ENCODE results near the gene SH3BP2.

SH3BP2 gene

DNA sequence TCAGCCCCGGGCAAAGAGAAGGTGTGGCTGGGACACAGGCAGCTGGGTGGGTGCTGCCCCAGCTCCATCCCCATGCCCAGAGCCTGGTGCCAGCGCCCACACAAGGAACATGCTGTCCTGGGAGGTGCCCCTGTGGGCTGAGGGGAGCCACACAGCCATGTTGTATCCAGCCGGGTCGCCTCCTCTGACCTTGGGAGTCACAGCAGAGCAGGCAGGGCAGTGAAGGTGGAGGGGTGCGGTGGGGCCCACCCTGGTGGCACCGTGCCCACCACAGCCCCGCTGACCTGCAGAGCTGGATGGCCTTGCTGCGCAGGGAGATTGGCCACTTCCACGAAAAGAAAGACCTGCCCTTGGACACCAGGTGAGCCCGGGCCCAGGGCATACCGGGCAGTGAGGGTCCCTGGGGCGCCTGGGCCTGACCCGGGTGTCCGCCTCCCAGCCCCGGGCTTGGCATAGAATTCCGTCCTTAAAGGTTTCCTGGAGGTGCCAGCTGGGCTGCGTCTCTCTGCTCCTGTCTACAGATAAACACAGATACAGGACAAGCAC, 32.0 kb downstream of the SH3BP2 start:
- Histone ChIP-seq H3K4me1 (ENCODE audit: control insufficient read depth, insufficient read depth, low read length, poor library complexity, severe bottlenecking) (peaks cover 5% of the 10 kb centered on the region), H3K36me3 (ENCODE audit: control insufficient read depth, insufficient read depth, low read length) (peaks cover 71% of the 10 kb centered on the region), H3K9me3 (ENCODE audit: control insufficient read depth, low read length) (no peaks in the 10 kb centered on the region), H3K4me3 (ENCODE audit: extremely low read depth, insufficient read depth, low read length, poor library complexity, severe bottlenecking) (no peak overlapping the region), H3K27ac (ENCODE audit: low read depth, low read length, severe bottlenecking) (no peak overlapping the region)
- 93 to 94% methylated on average over 16 to 17 of the region's 17 CpGs for WGBS, 2 experiments (ENCODE audit: insufficient coverage in 2 of 2)

DNA sequence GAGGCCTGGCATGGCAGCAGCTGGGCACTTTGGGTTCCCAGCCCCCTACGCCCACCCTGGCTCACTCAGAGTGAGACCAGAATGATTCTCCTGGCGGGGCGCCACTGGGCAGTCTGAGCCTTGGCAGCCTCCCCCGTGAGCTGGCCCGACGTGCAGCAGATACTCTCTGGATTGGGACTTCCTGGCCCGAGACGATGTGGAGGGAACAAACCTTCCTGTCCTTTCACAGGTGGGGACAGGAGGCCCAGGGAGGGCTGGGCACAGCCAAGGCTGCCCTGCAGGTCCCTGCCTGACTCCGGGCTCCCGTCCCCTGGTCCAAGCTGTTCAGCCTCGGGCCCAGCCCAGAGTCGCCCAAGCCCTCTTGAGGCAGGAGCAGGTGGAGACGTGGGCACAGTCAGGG, 32.9 kb downstream of the SH3BP2 start:
- 89 to 98% methylated on average over 13 of the region's 13 CpGs for WGBS, 2 experiments (ENCODE audit: insufficient coverage in 2 of 2)
- Histone ChIP-seq H3K9me3 (ENCODE audit: control insufficient read depth, low read length) (no peaks in the 10 kb centered on the region), H3K27ac (ENCODE audit: low read depth, low read length, severe bottlenecking) (no peak overlapping the region), H3K4me3 (ENCODE audit: extremely low read depth, insufficient read depth, low read length, poor library complexity, severe bottlenecking) (no peak overlapping the region), H3K36me3 (ENCODE audit: control insufficient read depth, insufficient read depth, low read length) (peaks cover 75% of the 10 kb centered on the region), H3K4me1 (ENCODE audit: control insufficient read depth, insufficient read depth, low read length, poor library complexity, severe bottlenecking) (peaks cover 8% of the 10 kb centered on the region)

DNA sequence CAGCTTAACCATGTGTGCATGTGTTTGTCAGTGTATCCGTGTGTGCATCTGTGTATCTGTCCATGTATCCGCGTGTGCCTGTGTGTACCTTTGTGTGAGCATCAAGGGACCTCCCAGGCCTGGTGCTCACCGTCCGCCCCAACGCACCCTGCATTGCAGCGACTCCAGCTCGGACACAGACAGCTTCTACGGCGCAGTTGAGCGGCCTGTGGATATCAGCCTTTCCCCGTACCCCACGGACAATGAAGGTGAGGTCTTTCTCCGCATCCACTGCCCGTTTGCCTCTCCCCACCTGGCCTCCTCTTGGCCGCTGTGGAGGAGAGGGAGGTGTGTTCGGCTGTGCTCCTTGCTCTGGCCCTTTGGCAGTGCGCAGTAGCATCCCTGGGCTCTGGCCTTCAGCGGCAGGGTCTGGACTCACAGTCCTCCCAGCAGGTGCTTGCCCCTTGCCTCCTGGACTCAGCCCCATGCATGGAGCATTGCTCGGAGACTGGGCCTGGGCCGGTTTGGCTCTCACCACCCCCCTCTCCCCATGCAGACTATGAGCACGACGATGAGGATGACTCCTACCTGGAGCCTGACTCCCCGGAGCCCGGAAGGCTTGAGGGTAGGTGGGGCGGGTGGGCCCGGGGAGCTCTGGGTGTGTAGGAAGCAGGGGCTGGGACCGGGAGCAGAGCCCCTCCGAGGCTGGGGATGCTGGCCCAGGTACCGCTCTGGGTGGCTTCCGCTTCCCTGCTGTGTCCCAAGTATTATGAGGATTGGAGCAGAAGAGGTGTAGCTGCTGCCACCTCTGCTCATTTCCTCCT, 34.4 kb downstream of the SH3BP2 start:
- WGBS, 2 experiments (ENCODE audit: insufficient coverage in 2 of 2), result 96 to 97% methylated on average over 15 to 28 of the region's 31 CpGs
- Histone ChIP-seq H3K36me3 (ENCODE audit: control insufficient read depth, insufficient read depth, low read length) (peaks cover 84% of the 10 kb centered on the region), H3K27ac (ENCODE audit: low read depth, low read length, severe bottlenecking) (no peak overlapping the region), H3K4me3 (ENCODE audit: extremely low read depth, insufficient read depth, low read length, poor library complexity, severe bottlenecking) (no peak overlapping the region), H3K9me3 (ENCODE audit: control insufficient read depth, low read length) (no peaks in the 10 kb centered on the region), H3K4me1 (ENCODE audit: control insufficient read depth, insufficient read depth, low read length, poor library complexity, severe bottlenecking) (peaks cover 8% of the 10 kb centered on the region)

DNA sequence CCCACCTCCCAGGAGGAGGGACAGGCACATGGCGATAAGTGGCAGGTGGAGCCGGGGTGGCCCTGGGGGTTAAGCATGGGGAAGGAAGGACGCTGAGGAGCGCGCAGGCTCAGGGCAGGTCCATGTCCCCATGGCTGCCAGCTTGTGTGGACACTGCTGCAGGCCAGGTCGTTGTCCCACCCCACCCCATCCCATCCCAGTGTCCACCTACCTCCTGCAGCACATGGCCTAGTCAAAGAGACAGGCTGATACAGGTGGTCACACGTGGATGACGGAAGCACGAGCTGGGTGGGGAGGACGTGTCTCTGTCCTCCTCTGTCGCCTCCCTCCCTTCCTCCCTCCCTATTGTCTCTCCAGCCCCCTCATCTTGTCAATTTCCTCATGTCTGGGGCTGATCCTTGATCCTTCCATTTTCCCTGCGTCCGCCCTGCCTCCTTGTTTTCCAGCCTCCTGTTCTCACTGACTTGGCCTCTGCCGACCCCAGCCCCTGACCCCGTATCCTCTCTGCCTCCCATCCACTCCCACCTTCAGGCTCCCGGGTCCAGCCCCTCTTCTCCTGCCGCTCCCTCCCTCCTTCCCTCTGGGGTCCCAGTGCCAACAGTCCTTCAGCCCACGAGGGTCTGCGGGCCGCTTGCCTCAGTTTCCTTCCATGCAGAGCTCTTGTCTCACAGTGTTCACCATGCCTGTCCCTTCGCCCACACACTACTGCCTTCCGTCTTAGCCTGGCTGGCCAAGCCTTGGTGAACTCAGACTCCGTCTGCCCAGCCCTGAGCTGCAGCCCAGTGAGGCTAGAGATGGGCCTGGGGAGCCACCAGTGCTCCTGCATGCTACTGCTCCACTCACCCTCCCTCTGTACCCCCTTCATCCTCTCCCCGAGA, 35.2 kb downstream of the SH3BP2 start:
- Histone ChIP-seq H3K9me3 (ENCODE audit: control insufficient read depth, low read length) (no peaks in the 10 kb centered on the region), H3K36me3 (ENCODE audit: control insufficient read depth, insufficient read depth, low read length) (peaks cover 84% of the 10 kb centered on the region), H3K4me3 (ENCODE audit: extremely low read depth, insufficient read depth, low read length, poor library complexity, severe bottlenecking) (no peak overlapping the region), H3K4me1 (ENCODE audit: control insufficient read depth, insufficient read depth, low read length, poor library complexity, severe bottlenecking) (peaks cover 8% of the 10 kb centered on the region), H3K27ac (ENCODE audit: low read depth, low read length, severe bottlenecking) (no peak overlapping the region)
- WGBS, 2 experiments (ENCODE audit: insufficient coverage in 2 of 2), result 90 to 92% methylated on average over 19 of the region's 24 CpGs

DNA sequence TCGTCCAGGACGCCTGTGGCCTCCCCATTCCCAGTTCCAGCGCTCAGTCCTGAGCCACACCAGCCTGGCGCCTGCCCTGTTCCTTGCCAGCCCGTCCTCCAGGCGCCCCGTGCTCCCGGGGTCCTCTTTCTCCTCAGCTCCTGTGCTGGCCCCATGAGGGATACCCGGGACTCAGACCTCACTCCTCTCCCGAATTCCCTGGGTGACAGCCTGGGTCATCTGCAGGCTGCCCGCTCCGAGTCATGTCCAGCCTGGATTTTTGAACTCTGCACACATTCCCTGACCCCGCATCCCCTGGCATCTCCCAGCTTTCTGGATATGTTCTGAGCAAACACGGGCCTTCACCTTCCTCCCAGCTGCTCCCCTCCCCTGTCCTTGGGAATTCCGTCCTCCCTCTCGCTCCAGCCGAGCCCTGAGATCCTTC, 35.9 kb downstream of the SH3BP2 start:
- peaks cover 84% of the 10 kb centered on the region for H3K36me3 ChIP-seq (ENCODE audit: control insufficient read depth, insufficient read depth, low read length)
- H3K9me3 ChIP-seq (ENCODE audit: control insufficient read depth, low read length), result no peaks in the 10 kb centered on the region
- WGBS, 2 experiments (ENCODE audit: insufficient coverage in 2 of 2), result 95 to 96% methylated on average over 13 to 17 of the region's 17 CpGs
- H3K4me3 ChIP-seq (ENCODE audit: extremely low read depth, insufficient read depth, low read length, poor library complexity, severe bottlenecking), result no peak overlapping the region
- peaks cover 8% of the 10 kb centered on the region for H3K4me1 ChIP-seq (ENCODE audit: control insufficient read depth, insufficient read depth, low read length, poor library complexity, severe bottlenecking)
- H3K27ac ChIP-seq (ENCODE audit: low read depth, low read length, severe bottlenecking), result no peak overlapping the region

DNA sequence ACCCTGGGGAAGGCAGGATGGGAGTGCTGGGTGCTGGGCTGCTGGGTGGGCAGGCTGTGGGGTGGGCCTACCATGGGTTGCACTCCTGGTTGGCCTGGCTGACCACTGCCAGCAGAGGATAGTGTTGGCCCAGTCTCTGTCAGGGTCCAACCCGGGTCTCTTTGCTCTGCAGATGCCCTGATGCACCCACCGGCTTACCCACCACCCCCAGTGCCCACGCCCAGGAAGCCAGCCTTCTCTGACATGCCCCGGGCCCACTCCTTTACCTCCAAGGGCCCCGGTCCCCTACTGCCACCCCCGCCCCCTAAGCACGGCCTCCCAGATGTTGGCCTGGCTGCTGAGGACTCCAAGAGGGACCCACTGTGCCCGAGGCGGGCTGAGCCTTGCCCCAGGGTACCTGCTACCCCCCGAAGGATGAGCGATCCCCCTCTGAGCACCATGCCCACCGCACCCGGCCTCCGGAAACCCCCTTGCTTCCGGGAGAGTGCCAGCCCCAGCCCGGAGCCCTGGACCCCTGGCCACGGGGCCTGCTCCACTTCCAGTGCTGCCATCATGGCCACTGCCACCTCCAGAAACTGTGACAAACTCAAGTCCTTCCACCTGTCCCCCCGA, 36.5 kb downstream of the SH3BP2 start:
- Histone ChIP-seq H3K9me3 (ENCODE audit: control insufficient read depth, low read length) (no peaks in the 10 kb centered on the region), H3K4me1 (ENCODE audit: control insufficient read depth, insufficient read depth, low read length, poor library complexity, severe bottlenecking) (peaks cover 8% of the 10 kb centered on the region), H3K27ac (ENCODE audit: low read depth, low read length, severe bottlenecking) (no peak overlapping the region), H3K36me3 (ENCODE audit: control insufficient read depth, insufficient read depth, low read length) (peaks cover 85% of the 10 kb centered on the region), H3K4me3 (ENCODE audit: extremely low read depth, insufficient read depth, low read length, poor library complexity, severe bottlenecking) (no peak overlapping the region)
- 92 to 97% methylated on average over 5 to 16 of the region's 18 CpGs for WGBS, 2 experiments (ENCODE audit: insufficient coverage in 2 of 2)

DNA sequence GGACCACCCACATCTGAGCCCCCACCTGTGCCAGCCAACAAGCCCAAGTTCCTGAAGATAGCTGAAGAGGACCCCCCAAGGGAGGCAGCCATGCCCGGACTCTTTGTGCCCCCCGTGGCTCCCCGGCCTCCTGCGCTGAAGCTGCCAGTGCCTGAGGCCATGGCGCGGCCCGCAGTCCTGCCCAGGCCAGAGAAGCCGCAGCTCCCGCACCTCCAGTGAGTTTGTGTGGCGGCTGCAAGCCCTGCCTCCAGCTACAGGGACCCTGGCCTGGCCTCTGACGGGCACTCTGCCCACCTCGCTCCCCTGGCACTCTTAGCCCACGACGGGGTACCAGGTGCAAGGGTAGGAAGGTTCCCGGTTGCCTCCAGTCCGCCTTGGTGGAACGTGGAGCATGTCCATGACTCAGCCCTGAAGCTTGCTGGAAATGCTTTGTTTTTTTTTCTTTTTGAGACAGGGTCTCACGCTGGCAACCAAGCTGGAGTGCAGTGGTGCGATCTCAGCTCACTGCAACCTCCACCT, 37.1 kb downstream of the SH3BP2 start:
- H3K4me1 ChIP-seq (ENCODE audit: control insufficient read depth, insufficient read depth, low read length, poor library complexity, severe bottlenecking), result peaks cover 8% of the 10 kb centered on the region
- WGBS, 2 experiments (ENCODE audit: insufficient coverage in 2 of 2), result 93 to 95% methylated on average over 17 of the region's 19 CpGs
- peaks cover 85% of the 10 kb centered on the region for H3K36me3 ChIP-seq (ENCODE audit: control insufficient read depth, insufficient read depth, low read length)

DNA sequence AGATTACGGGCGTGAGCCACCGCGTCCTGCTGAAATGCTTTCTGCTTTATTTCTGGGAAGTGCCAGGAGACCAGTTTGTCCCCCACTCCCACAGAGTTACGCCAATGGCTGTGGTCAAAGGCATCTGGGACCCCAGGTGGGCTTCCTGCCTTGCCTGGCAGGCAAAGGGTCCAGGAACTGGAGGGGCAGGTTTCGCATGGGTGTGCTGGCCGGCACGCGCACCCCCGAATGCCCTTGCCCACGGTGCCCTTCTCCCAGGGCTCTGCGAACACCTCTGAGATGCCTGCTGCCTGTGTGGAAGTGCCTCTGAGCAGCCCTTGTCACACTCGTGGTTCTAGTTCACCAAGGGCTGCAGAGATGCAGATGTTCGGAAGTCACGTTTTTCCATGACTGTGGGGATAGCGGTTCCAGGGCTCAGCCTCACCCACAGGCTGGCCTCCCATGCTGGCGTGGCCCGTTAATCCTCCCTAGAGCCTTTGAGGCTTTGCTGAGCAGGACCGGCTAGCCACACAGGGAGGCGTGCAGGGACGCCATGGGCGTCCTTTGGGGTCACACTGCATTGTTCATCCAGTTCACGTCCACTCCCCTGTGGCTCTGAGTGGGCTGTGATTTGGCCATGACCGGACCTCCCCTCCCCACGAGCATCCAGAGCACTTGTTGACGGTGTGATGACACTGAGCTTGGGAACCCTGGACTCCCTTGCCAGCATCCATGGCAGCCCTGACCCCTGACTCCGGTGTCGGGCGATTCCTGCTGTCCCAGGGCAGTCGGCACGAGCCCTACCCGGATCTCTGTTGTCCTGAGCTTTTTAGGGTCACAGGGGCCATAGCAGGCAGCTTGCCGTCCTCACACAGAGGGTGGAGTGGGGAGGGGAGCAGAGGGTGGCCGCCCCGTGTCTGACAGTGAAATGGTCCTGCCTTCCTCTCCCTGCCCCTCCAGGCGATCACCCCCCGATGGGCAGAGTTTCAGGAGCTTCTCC, 38.0 kb downstream of the SH3BP2 start:
- Histone ChIP-seq H3K4me1 (ENCODE audit: control insufficient read depth, insufficient read depth, low read length, poor library complexity, severe bottlenecking) (peaks cover 8% of the 10 kb centered on the region), H3K27ac (ENCODE audit: low read depth, low read length, severe bottlenecking) (no peak overlapping the region), H3K9me3 (ENCODE audit: control insufficient read depth, low read length) (no peaks in the 10 kb centered on the region), H3K36me3 (ENCODE audit: control insufficient read depth, insufficient read depth, low read length) (peaks cover 84% of the 10 kb centered on the region), H3K4me3 (ENCODE audit: extremely low read depth, insufficient read depth, low read length, poor library complexity, severe bottlenecking) (no peak overlapping the region)
- 96% methylated on average over 29 to 32 of the region's 37 CpGs for WGBS, 2 experiments (ENCODE audit: insufficient coverage in 2 of 2)

More for the DNA sequence above, 37.1 kb downstream of the SH3BP2 start:
- no peaks in the 10 kb centered on the region for H3K9me3 ChIP-seq (ENCODE audit: control insufficient read depth, low read length)
- H3K27ac ChIP-seq (ENCODE audit: low read depth, low read length, severe bottlenecking), result no peak overlapping the region
- no peak overlapping the region for H3K4me3 ChIP-seq (ENCODE audit: extremely low read depth, insufficient read depth, low read length, poor library complexity, severe bottlenecking)

DNA sequence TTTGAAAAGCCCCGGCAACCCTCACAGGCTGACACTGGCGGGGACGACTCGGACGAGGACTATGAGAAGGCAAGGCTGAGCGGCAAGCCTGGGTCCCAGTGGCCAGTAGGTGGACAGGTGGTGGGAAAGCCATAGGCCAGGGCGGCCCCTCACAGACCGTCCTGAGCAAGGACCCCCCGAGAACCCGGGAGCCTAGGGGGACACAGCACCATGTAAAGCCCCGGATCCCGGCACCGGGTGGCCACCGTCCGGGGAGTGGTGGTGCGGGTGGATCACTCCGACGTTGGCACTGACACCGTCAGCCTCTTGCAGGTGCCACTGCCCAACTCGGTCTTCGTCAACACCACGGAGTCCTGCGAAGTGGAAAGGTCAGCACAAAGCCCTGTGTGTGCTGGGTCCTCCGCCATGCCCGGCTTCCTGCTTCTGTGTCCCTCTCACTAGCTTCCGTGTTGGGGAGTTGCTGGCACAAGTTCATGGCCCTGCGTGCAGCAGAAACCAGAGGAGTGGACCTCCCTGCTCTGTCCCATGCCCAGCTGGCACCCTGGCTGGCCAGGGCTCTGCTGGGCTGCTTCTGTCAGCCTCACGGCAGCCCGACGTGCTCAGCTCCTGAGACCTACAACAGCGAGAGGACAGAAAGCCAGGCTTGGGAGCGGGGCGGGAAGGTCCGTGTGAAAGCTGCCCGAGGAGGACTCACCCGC, 38.9 kb downstream of the SH3BP2 start:
- WGBS, 2 experiments (ENCODE audit: insufficient coverage in 2 of 2), result 95 to 97% methylated on average over 31 of the region's 36 CpGs
- H3K36me3 ChIP-seq (ENCODE audit: control insufficient read depth, insufficient read depth, low read length), result peaks cover 83% of the 10 kb centered on the region
- H3K4me1 ChIP-seq (ENCODE audit: control insufficient read depth, insufficient read depth, low read length, poor library complexity, severe bottlenecking), result peaks cover 8% of the 10 kb centered on the region
- no peak overlapping the region for H3K4me3 ChIP-seq (ENCODE audit: extremely low read depth, insufficient read depth, low read length, poor library complexity, severe bottlenecking)
- no peaks in the 10 kb centered on the region for H3K9me3 ChIP-seq (ENCODE audit: control insufficient read depth, low read length)
- H3K27ac ChIP-seq (ENCODE audit: low read depth, low read length, severe bottlenecking), result no peak overlapping the region
